HEK293 (cell line): ENCODE data around the gene CEP85L.

Source experiments
- ELK4 ChIP-seq: IDR thresholded peaks from 2 replicates; pipeline ENCODE4 v1.6.1; 2011; ENCODE audit warnings: mild to moderate bottlenecking, low read depth, low read length, borderline replicate concordance
- SP2 ChIP-seq: fragments of 450-650 bp; formaldehyde crosslinking; IDR thresholded peaks from 2 replicates; pipeline ENCODE4 v1.5.1; 2016; ENCODE audit warnings: missing biosample characterization, missing genetic modification characterization
- ZBTB8A ChIP-seq: fragments of 450-650 bp; formaldehyde crosslinking; IDR thresholded peaks from 2 replicates; pipeline ENCODE4 v1.5.1; 2016; ENCODE audit warnings: missing biosample characterization, missing genetic modification characterization
- ZNF302 ChIP-seq: fragments of 450-650 bp; formaldehyde crosslinking; IDR thresholded peaks from 2 replicates; pipeline ENCODE4 v1.5.1; 2016; ENCODE audit warnings: missing biosample characterization, missing genetic modification characterization, low read depth
- ZNF341 ChIP-seq: fragments of 450-650 bp; formaldehyde crosslinking; IDR thresholded peaks from 2 replicates; pipeline ENCODE4; 2016; ENCODE audit warnings: low read depth, missing biosample characterization, missing genetic modification characterization
- TF ChIP-seq, protein P1 (sequence below): fragments of 450-650 bp; formaldehyde crosslinking; IDR thresholded peaks from 2 replicates; pipeline ENCODE4 v1.5.1; 2016; ENCODE audit warnings: missing biosample characterization, missing genetic modification characterization

DNA sequence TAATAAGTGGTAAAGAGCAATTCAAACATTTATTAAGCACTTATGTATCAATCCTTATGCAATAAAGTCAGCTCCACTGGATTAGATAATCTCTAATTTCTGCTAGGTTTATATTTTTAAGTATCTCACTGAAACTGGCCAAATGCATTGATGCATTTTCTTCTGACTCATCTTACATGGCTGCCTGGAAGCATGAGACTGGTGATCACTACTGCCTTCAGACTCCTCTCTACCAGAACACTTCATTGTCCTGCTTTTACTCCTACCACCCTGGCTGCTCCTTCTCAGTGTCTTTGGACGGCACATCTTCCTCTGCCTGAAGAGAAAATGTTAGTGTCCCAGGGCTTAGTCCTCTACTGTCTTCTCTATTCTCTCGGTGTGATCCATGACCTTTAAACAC is 7.4 kb downstream of the CEP85L start:
- TF ChIP-seq SP2 (tag by site-specific recombination) (no peak), ZNF341 (tag by site-specific recombination) (no peak), ELK4 (no peak), ZBTB8A (tag by site-specific recombination) (no peak), ZNF302 (no peak)
- TF ChIP-seq, protein P1, sequence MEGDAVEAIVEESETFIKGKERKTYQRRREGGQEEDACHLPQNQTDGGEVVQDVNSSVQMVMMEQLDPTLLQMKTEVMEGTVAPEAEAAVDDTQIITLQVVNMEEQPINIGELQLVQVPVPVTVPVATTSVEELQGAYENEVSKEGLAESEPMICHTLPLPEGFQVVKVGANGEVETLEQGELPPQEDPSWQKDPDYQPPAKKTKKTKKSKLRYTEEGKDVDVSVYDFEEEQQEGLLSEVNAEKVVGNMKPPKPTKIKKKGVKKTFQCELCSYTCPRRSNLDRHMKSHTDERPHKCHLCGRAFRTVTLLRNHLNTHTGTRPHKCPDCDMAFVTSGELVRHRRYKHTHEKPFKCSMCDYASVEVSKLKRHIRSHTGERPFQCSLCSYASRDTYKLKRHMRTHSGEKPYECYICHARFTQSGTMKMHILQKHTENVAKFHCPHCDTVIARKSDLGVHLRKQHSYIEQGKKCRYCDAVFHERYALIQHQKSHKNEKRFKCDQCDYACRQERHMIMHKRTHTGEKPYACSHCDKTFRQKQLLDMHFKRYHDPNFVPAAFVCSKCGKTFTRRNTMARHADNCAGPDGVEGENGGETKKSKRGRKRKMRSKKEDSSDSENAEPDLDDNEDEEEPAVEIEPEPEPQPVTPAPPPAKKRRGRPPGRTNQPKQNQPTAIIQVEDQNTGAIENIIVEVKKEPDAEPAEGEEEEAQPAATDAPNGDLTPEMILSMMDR (tag by site-specific recombination) = no peak
